NCI-H345 treated with DMSO at 0.1 percent for 48 hours (cell line): ENCODE measurements around the gene CNNM4.

ENCODE experiments used
- DNase-seq: peaks from one replicate; lab custom pipeline; 2025; ENCODE audit not compliant: unreplicated experiment; lab: John Stamatoyannopoulos, UW

The CNNM4 gene

GRCh38 chr2:96758987-96759386 lies 1.7 kb upstream of the CNNM4 start:
- DNase-seq: no peak

GRCh38 chr2:96759548-96759947 lies 1.2 kb upstream of the CNNM4 start:
- DNase-seq: no peak

- no peak for DNase-seq
These were observed 507 bp downstream of the CNNM4 start for GRCh38 chr2:96760986-96761832.

- no peak for DNase-seq
These were observed 2.0 kb downstream of the CNNM4 start for GRCh38 chr2:96762529-96763311.

GRCh38 chr2:96763511-96764252 lies 3.0 kb downstream of the CNNM4 start:
- no peak for DNase-seq

- no peak for DNase-seq
These were observed 3.5 kb downstream of the CNNM4 start for GRCh38 chr2:96764253-96764637.

GRCh38 chr2:96767135-96767871 lies 6.6 kb downstream of the CNNM4 start:
- no peak for DNase-seq

- DNase-seq: no peak
These were observed 7.4 kb downstream of the CNNM4 start for GRCh38 chr2:96768083-96768561.

- DNase-seq: no peak
These were observed 9.1 kb downstream of the CNNM4 start for GRCh38 chr2:96769814-96770213.

- no peak for DNase-seq
These were observed 9.9 kb downstream of the CNNM4 start for GRCh38 chr2:96770442-96771202.

- no peak for DNase-seq
These were observed 11.3 kb downstream of the CNNM4 start for GRCh38 chr2:96771796-96772618.

GRCh38 chr2:96772903-96773671 lies 12.4 kb downstream of the CNNM4 start:
- no peak for DNase-seq

GRCh38 chr2:96773922-96774321 lies 13.2 kb downstream of the CNNM4 start:
- DNase-seq: no peak

GRCh38 chr2:96775160-96775559 lies 14.5 kb downstream of the CNNM4 start:
- DNase-seq: no peak

GRCh38 chr2:96783388-96783787 lies 22.7 kb downstream of the CNNM4 start:
- DNase-seq: no peak

- DNase-seq: no peak
These were observed 26.7 kb downstream of the CNNM4 start for GRCh38 chr2:96787411-96787810.

GRCh38 chr2:96788442-96789244 lies 27.9 kb downstream of the CNNM4 start:
- no peak for DNase-seq

GRCh38 chr2:96789245-96789617 lies 28.5 kb downstream of the CNNM4 start:
- DNase-seq: no peak
